ENCODE data around the gene IL18R1. TPM values are rescaled to one million over a fixed set of nuclear protein-coding genes. Genes with fewer than 3 reads are reported as not detected.
A peak's percentile ranks its signal among the peaks of the same experiment; 100 is the strongest.

IL18R1 gene
- total RNA-seq, 1 donor from 2014 or later = 0.67 TPM

- intact Hi-C loops (cut with DNase I) = no loop called here
- no peak for DNase-seq
- ATAC-seq (ENCODE audit: poor library complexity) = no peak
Observed at GRCh38 chr2:102337481-102338386, 17.9 kb upstream of the IL18R1 start.

- no peak for ATAC-seq (ENCODE audit: poor library complexity)
- intact Hi-C loops (cut with DNase I) = no loop called here
Observed at GRCh38 chr2:102340778-102341177, 14.8 kb upstream of the IL18R1 start.

GRCh38 chr2:102342888-102343287, 12.7 kb upstream of the IL18R1 start:
- no peak for DNase-seq
- ATAC-seq (ENCODE audit: poor library complexity) = no peak
- intact Hi-C loops (cut with DNase I) = no loop called here

More at GRCh38 chr2:102340778-102341177, 14.8 kb upstream of the IL18R1 start:
- no peak for DNase-seq

- intact Hi-C loops (cut with DNase I) = no loop called here
Observed at GRCh38 chr2:102344397-102344796, 11.2 kb upstream of the IL18R1 start.

GRCh38 chr2:102345329-102345920, 10.2 kb upstream of the IL18R1 start:
- DNase-seq = no peak
- intact Hi-C loops (cut with DNase I) = no loop called here
- ATAC-seq (ENCODE audit: poor library complexity) = no peak

More at GRCh38 chr2:102344397-102344796, 11.2 kb upstream of the IL18R1 start:
- DNase-seq (no peak), ATAC-seq (ENCODE audit: poor library complexity) (no peak)

GRCh38 chr2:102346381-102347130, 9.0 kb upstream of the IL18R1 start:
- intact Hi-C loops (cut with DNase I) = no loop called here
- ATAC-seq (ENCODE audit: poor library complexity) = no peak

GRCh38 chr2:102350137-102350793, 5.3 kb upstream of the IL18R1 start:
- ATAC-seq (ENCODE audit: poor library complexity) = no peak
- intact Hi-C loops (cut with DNase I) = loop anchor here (10.0 kb wide), 1 partner anchor 325 kb away; no protein-coding TSS in a partner anchor
- DNase-seq = no peak

More at GRCh38 chr2:102346381-102347130, 9.0 kb upstream of the IL18R1 start:
- DNase-seq = no peak

GRCh38 chr2:102356381-102356712, 751 bp downstream of the IL18R1 start:
- intact Hi-C loops (cut with DNase I) = loop anchor here (5.0 to 10.0 kb wide), 2 partner anchors 104 to 332 kb away; no protein-coding TSS in a partner anchor
- peak; percentile 16 for ATAC-seq (ENCODE audit: poor library complexity)

GRCh38 chr2:102356741-102357140, 1.1 kb downstream of the IL18R1 start:
- ATAC-seq (ENCODE audit: poor library complexity) (no peak), DNase-seq (no peak)
- intact Hi-C loops (cut with DNase I) = loop anchor here (5.0 to 10.0 kb wide), 2 partner anchors 104 to 332 kb away; no protein-coding TSS in a partner anchor

More at GRCh38 chr2:102356381-102356712, 751 bp downstream of the IL18R1 start:
- no peak for DNase-seq

GRCh38 chr2:102357937-102358336, 2.3 kb downstream of the IL18R1 start:
- DNase-seq (no peak), ATAC-seq (ENCODE audit: poor library complexity) (no peak)
- intact Hi-C loops (cut with DNase I) = loop anchor here (5.0 to 10.0 kb wide), 2 partner anchors 106 to 333 kb away; no protein-coding TSS in a partner anchor

- ATAC-seq (ENCODE audit: poor library complexity) (no peak), DNase-seq (no peak)
- intact Hi-C loops (cut with DNase I) = loop anchor here (5.0 to 10.0 kb wide), 2 partner anchors 106 to 334 kb away; no protein-coding TSS in a partner anchor
Observed at GRCh38 chr2:102358496-102358895, 2.9 kb downstream of the IL18R1 start.

- intact Hi-C loops (cut with DNase I) = loop anchor here (5.0 to 10.0 kb wide), 2 partner anchors 107 to 335 kb away; no protein-coding TSS in a partner anchor
- no peak for DNase-seq
- ATAC-seq (ENCODE audit: poor library complexity) = no peak
Observed at GRCh38 chr2:102359527-102359926, 3.9 kb downstream of the IL18R1 start.

GRCh38 chr2:102361632-102362241, 6.1 kb downstream of the IL18R1 start:
- ATAC-seq (ENCODE audit: poor library complexity) (no peak), DNase-seq (no peak)
- intact Hi-C loops (cut with DNase I) = no loop called here

- ATAC-seq (ENCODE audit: poor library complexity) (no peak), DNase-seq (no peak)
- intact Hi-C loops (cut with DNase I) = no loop called here
Observed at GRCh38 chr2:102365763-102366162, 10.2 kb downstream of the IL18R1 start.

GRCh38 chr2:102366406-102367112, 11.0 kb downstream of the IL18R1 start:
- no peak for ATAC-seq (ENCODE audit: poor library complexity)
- intact Hi-C loops (cut with DNase I) = no loop called here
- no peak for DNase-seq

GRCh38 chr2:102367331-102367971, 11.9 kb downstream of the IL18R1 start:
- intact Hi-C loops (cut with DNase I) = no loop called here
- DNase-seq (no peak), ATAC-seq (ENCODE audit: poor library complexity) (no peak)
